HG02763 (cell line): ENCODE results near the gene LMF1.

Experiments
- ATAC-seq: cut with Tn5 transposase; IDR thresholded peaks from one replicate; pipeline ENCODE4 v1.9.1; 2021; ENCODE audit warnings: mild to moderate bottlenecking, moderate library complexity; ENCODE audit not compliant: unreplicated experiment

LMF1 gene

DNA sequence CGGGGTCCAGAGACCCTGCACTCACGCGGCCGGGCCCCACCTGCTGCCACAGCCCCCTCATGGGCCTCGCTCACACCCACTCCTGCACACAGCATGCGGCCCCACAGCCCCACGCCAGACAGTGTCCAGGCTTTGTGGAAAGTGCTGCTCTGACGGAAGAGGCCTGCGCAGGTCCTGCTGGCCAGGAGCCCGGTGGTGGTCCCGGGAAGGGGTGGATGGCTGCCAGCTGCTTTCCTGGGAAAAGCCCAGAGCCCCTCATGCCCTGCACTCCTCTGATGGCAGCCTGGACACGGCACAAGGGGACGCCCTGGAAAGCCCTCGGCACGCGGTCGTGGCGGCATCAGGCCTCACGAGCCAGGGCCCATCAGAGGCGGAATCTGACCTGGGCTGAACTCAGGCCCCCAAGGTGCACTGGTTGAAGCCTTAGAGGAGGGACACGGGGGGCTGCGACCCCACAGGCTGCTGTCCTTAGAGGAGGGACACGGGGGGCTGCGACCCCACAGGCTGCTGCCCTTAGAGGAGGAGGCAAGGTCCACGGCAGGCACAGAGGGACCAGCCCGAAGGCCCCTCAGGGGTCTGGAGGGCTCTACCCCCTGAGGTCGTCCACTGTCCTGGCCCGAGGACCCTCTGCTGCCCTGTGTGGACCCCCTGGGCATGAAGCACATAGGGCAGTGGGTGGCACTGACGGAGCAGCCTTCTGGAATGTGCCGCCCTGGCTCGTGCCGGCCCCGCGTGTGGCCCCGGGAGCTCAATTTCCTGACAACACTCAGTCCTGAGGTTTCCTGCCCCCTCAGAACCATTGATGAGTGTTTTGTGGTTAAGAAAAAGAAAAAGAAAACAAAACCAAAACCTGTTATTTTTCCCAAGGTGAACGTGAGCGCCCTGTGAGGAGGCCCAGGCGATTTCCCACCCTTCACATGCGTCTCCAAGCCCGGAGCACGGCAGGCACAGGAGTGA is 32.9 kb upstream of the LMF1 start:
- ATAC-seq, result no peak

DNA sequence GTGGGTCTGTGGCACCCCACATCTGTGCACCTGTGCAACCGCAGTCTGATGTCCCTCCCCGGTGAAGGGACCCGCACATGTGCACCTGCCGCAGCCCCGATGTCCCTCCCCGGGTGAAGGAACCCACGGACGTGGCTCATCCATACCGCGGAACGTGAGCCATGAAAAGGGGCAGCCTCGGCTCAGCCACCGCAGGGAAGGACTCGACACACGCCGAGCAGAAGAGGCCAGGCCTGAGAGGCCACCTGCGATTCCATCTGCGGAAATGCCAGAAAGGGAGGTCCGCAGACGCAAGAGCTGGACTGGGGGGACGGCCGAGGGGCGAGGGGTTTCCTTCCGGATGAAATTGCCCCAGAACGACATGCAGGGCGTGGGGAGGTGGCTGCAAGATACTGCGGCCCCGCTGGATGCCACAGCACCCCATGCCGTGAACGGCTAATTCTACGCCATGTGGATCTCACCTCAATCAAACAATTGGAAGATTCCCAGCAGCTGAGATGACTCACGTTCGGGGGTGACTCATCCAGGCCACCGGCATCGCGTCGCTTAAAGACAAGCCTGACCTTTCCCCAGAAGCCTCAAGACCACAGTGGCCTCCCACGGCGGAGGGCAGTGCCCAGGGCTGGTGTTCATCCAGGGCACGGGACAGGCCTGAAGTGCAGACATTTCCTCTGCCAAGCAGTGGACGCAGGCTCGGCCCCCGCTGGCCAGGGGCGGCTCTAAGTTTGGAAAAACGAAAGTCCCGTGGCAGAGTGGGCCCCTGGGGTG is 31.8 kb upstream of the LMF1 start:
- no peak for ATAC-seq

- no peak for ATAC-seq
Measured at GRCh38 chr16:1001096-1001495, 30.3 kb upstream of the LMF1 start.

DNA sequence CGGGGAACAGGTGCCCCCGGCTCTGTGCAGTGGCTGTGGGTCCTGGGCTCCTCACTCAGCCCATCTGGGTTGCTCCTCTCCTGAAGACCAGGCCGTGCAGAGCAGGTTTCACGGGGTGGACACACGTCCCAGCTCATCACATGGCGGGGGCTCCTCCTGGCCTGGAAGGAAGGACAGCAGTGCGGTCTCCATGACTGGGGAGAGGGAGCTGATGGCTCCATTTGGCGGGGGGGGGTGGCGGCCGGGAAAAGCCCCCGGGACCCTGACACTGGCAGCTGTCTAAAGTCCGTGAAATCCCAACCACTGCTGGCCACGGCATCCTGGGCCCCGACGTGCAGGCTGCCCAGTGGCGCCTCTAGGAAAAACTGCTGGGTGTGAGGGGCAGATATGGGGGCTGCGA is 29.8 kb upstream of the LMF1 start:
- no peak for ATAC-seq

GRCh38 chr16:999677-1000076 is 28.9 kb upstream of the LMF1 start:
- no peak for ATAC-seq

DNA sequence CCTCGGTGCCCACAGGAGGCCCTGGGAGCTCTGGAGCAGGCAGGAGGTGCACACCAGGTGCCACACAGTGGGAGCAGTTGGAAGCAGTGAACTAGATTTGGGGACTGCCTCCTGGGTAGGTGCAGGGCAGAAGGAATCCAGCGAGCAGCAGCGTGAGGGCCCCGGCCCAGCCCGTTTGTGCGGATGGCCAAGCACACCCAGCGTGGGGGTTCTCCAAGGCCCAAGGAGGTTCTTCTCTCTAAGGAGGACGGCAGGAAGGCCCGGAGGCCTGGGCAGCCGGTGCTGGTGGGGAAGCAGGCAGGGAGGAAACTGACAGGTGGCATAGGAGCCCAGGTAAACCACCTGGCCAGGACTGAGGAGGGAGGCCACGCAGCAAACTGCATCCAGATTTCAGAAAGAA is 27.8 kb upstream of the LMF1 start:
- ATAC-seq, result no peak

DNA sequence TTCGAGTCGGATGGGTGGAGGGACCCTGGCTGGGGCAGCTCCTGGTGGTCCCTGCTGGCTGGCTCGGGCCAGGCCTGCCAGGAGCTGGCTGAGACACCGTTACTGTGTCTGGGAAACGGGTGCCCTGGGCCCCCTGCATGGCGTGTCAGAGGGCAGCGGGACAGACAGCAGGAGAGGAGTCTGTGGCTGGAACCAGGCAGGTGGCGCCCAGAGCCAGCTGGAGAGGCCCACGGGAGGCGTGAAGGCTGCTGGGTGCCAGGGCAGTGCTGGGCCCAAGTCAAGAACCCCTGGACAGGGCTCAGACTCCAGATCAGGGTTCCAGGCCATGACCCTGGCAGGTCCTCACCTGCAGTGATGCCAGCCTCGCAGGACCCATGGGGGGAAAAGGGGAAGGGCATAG is 27.4 kb upstream of the LMF1 start:
- ATAC-seq, result no peak

- no peak for ATAC-seq
Measured at GRCh38 chr16:997440-998051, 26.8 kb upstream of the LMF1 start.

DNA sequence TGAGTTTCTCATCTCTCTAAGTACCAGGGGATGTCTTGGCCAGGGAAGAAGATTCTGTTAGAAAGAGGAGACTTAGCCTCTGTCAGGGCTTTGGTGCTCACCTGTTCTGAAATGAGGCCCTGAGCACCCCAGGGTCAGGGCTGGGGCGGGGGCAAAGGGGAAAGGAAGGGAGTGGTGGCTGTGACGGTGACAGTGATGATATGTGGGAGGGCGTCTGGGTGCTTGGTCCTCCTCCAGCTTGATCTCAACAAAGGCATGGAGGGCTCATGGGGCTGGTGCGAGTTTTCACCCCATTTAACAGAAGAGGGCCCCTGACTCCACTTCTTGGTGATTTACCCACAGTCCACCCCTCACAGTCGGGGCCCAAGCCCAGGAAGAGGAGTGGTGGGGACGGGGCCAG is 25.9 kb upstream of the LMF1 start:
- ATAC-seq, result no peak

DNA sequence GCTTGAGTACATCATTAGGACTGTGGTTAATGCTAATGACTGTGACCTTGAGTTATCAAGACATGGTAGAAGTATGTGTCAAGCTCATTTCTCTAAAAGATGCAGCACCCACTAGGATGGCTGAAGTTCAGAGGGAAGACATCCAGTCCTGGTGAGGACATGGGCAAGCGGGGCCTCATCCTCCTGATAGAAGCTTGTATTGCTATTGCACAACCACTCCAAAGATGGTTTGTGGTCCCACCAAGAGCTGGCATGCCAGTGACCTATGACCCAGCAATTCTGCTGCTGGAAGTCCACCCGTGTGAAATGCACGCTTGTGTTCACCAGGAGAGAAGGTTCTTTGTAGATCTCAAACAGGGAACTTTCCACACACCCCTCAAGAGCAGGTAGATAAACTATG is 25.0 kb upstream of the LMF1 start:
- ATAC-seq, result no peak

DNA sequence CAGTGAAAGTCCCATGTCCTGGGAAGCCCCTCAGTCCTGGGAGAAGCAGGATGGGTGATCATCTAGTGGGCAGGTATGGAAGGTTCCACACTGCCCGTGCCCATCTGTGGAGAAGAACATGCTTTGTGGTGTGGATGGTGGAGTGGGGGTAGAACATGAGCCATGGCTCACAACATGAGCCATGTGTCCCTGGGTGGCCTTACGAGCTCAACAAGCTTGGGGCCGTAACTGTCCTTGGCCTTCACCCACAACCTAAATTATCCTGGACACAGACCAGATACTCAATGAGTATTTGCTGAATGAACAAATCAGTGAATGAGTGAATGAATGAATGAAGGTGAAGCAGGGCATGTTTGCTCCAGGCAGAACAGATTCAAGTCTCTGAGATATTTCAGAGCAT is 24.3 kb upstream of the LMF1 start:
- ATAC-seq, result no peak

GRCh38 chr16:993731-994130 is 22.9 kb upstream of the LMF1 start:
- no peak for ATAC-seq

DNA sequence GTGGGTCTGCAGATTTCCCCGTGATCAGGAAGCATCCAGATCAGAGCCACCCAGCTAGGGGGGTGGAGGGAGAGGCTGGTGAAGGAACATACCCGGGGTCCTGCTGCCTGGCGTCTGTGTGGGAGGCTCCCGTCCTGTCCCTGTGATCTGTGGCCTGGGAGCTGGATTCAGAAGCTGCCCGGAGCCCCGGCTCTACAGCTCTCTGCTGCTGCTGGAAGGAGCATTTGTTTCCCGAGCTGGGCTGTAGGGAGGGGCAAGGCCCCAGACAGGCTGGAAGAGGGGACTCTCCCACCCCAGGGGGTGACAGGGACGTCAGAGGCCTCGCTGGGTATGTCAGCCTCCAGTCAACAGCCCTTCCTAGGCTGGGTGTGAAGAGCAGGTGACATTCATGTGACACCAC is 21.0 kb upstream of the LMF1 start:
- ATAC-seq, result no peak

GRCh38 chr16:991345-991744 is 20.6 kb upstream of the LMF1 start:
- ATAC-seq, result no peak

DNA sequence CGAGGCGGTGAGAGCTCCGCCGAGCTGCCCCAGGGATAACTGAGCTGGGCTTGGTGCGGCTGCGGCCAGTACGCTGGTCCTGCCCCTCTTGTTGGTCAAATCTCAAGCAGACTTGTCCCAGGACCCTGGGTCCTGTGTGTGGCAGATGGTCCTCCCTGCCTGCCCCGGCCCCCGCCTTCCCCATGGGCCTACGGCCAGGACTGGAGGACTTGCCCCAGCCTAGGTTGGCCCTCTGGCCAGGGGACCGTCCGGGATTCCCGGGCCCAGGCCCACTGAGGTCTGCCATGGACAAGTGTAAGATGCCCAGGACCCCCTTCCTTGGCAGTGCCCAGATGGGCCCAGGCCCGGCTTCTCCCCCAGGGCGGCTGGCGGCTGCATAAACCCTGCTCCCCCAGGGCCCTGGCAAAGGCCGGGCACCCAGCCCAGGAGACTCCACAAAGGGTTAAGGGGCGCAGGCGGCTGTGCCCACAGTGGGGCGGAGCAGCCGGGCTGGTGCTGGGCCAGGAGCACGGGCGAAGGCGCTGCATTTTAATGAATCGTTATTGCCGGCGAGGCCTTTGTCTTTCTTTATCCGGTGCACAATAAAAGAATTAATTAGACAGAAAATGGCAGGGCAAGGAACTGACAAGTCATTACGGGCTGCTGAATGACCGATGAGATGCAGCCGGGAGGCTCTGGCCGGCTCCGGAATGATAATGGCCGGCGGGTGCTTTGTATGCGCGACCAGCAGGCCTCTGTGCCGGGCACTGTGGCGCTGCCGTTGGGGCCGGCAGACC is 19.9 kb upstream of the LMF1 start:
- no peak for ATAC-seq

DNA sequence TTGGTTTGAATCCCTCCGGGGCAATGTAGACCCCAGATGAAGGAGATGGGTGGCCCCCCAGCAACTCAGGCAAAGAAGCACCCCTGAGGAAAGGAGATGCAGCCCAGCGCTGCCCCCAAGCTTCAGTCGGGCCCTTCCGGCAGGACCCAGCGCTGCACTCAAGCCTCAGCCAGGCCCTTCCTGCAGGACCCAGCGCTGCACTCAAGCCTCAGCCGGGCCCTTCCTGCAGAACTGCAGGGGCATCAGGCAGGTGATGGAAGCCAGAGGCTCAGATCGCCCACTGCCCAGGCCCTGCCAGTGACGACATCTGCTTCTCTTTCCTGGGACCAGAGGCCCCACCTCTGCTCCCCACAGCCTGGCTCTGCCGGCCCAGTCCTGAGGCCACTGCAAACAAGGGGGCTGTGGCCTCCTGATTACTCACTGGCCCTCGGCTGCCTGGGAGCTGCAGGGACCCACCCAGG is 18.6 kb upstream of the LMF1 start:
- no peak for ATAC-seq

DNA sequence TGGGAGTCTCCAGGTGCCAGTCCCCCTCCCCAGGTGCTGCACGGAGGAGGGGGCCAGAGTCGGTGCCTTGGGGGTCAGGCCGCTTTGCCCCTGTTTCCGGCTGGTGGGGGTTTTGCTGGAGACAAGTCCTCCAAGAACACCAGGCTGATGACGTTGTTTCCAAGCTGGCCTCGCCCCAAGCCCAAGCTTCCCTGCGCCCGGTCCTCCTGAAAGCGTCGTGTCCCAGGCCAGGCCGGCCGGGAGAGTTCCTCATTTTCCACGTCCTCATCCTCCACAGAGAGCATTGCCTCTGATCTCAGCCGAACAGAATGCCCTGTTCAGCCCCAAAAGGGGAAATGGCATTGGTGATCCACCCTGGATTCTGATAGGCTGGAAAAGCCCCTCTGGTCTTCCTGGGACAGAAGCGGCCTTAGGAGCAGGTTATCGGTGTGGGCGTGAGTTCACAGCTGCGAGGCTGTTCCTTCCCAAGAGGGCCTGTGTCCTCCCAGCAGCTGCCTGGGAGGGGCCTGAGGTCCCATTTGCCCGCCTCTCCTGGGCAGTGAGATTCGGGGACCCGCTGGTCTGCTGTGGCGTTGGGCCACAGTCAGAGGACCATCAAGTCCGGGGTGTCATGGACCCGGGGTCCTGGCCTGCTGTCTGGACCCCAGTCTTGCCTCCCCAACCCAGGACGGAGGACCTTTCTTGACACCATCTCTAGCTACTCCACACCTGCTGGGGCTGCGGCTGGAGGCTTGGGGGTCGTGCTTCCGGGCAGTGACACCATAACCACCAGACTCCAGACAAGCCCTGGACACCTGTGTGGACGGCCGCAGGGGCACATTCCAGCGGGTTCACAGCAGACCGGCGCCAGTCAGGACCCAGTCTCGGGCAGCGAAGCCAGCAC is 17.9 kb upstream of the LMF1 start:
- ATAC-seq, result no peak

DNA sequence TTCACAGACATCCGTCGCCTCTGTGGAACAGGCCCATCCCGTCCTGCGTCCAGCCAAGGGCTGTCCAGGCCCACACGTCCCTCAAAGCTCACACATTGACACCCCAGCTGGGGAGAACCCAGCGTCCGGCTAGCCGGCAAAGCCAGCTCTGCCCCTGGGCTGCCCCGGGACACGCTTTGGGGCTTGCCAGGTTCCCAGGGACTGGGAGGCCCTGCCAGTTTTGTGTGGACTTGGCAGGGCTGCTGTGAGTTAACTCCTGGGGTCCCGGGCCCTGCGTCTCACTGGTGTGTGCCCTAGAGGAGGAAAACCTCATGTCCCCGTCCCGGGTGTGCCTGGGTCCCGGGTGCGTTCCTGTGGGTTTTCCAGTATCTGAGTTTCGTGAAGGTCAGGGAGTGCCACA is 17.1 kb upstream of the LMF1 start:
- no peak for ATAC-seq

DNA sequence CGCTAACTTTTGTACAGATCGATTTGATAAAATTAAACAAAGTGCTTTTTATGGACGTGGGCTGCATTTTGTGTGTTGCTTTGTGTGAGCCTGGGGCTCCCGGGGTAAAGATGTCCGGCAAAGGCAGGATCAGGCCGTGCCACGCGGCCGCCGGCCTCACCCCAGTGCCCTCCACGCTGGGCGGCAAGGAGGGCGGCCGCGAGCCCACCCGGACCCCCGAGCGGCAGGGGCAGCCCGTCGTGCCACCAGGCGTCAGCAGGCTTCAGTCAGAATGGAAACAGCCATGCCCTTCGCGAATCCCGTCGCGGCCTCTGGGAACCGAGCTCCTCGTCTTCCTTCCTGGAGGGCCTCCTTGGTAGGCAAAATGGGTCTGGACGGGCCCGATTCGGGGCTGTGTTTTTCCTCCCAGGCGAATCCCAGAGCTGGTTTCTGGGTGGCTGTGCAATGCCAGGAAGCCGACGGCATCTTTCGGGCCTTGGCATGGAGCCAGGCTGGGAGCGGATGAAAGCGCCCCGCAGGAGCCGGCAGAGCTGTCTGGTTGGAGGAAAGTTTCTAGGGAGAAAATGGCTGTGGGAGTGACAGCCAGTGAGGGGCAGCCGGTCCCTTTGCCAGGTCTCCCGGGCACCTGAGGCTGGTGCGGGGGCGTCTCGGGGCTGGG is 16.3 kb upstream of the LMF1 start:
- no peak for ATAC-seq
